CD8-positive, alpha-beta memory T cell (primary cell): ENCODE measurements around the gene RFPL3. TPM values are rescaled to one million over a fixed set of nuclear protein-coding genes. Genes with fewer than 3 reads are reported as not detected.
"Not testable (repeated sequence)": the region's sequence is repeated elsewhere in the genome, so short reads cannot be mapped to it uniquely, and the experiment has no call there.

ENCODE experiments used
- CTCF ChIA-PET: fragments of 350-600 bp; sonication (Branson Sonifier 250); formaldehyde crosslinking; loops from one replicate; lab custom pipeline; 2021; ENCODE audit warnings: antibody characterized with exemption; lab: Charles Lee
- POLR2A ChIA-PET: fragments of 350-600 bp; sonication (Branson Sonifier 250); formaldehyde crosslinking; loops from one replicate; lab custom pipeline; 2021; ENCODE audit warnings: antibody characterized with exemption; lab: Charles Lee
- DNase-seq, 5 donors: peaks; one replicate each; pipeline versions ENCODE4 v3.0.0 to v3.0.0-alpha.2; 2020 to 2022; ENCODE audit warnings: mixed read lengths in 1 of 5
- H3K27ac ChIP-seq: one replicate; pipeline ENCODE4 v1.7.0; 2013; ENCODE audit warnings: low read depth, mild to moderate bottlenecking, low read length, moderate library complexity
- H3K27me3 ChIP-seq: 2 replicates; pipeline ENCODE4 v1.7.0; 2013; ENCODE audit warnings: low read length, mild to moderate bottlenecking; ENCODE audit not compliant: insufficient read depth, poor library complexity, severe bottlenecking
- H3K36me3 ChIP-seq: 2 replicates; pipeline ENCODE4 v1.7.0; 2013; ENCODE audit warnings: mild to moderate bottlenecking, low read length, moderate library complexity; ENCODE audit not compliant: insufficient read depth
- H3K4me1 ChIP-seq: 2 replicates; pipeline ENCODE4 v1.7.0; 2013; ENCODE audit warnings: mild to moderate bottlenecking, low read length, moderate library complexity; ENCODE audit not compliant: insufficient read depth
- H3K4me3 ChIP-seq: 2 replicates; pipeline ENCODE4 v1.7.0; 2013; ENCODE audit warnings: mild to moderate bottlenecking, low read length
- H3K9me3 ChIP-seq: 2 replicates; pipeline ENCODE4 v1.7.0; 2013; ENCODE audit warnings: mild to moderate bottlenecking, low read length
- H3K27ac Mint-ChIP-seq, 8 donors: one replicate each; pipeline ENCODE4 v1.8.0; 2020 to 2021; ENCODE audit warnings: mixed read lengths in 8 of 8, mild to moderate bottlenecking in 6 of 8, inconsistent platforms in 3 of 8, moderate library complexity in 3 of 8
- H3K27me3 Mint-ChIP-seq, 2 donors: one replicate each; pipeline ENCODE4 v1.8.0; 2020 to 2021; ENCODE audit warnings: mixed read lengths in 2 of 2, mild to moderate bottlenecking in 1 of 2, moderate library complexity in 1 of 2
- H3K36me3 Mint-ChIP-seq, 3 donors: one replicate each; pipeline ENCODE4 v1.8.0; 2020 to 2021; ENCODE audit warnings: mixed read lengths in 3 of 3, inconsistent platforms in 1 of 3, mild to moderate bottlenecking in 1 of 3
- H3K4me1 Mint-ChIP-seq, 3 donors: one replicate each; pipeline ENCODE4 v1.8.0; 2020 to 2021; ENCODE audit warnings: mixed read lengths in 3 of 3, inconsistent platforms in 1 of 3, mild to moderate bottlenecking in 1 of 3
- H3K4me3 Mint-ChIP-seq, 7 donors: one replicate each; pipeline ENCODE4 v1.8.0; 2020 to 2021; ENCODE audit warnings: mixed read lengths in 7 of 7, mild to moderate bottlenecking in 6 of 7, moderate library complexity in 4 of 7, inconsistent platforms in 2 of 7
- H3K9me3 Mint-ChIP-seq, 5 donors: one replicate each; pipeline ENCODE4 v1.8.0; 2020 to 2022; ENCODE audit warnings: mixed read lengths in 5 of 5, mild to moderate bottlenecking in 3 of 5, moderate library complexity in 2 of 5, inconsistent platforms in 1 of 5
- polyA plus RNA-seq: library from polyadenylated mRNA; unstranded; fragments of 300-500 nt; fragmentation: Illumina TruSeq; gene quantifications from one replicate; pipeline ENCODE4 v1.2.3, GENCODE V29; 2021
- total RNA-seq, 2 experiments: library from RNA; stranded (reverse); gene quantifications; one replicate each; pipeline ENCODE4 v1.2.3, GENCODE V29; 2021

The RFPL3 gene
- total and polyA plus RNA-seq, 3 experiments from 2014 or later, result not detected

DNA sequence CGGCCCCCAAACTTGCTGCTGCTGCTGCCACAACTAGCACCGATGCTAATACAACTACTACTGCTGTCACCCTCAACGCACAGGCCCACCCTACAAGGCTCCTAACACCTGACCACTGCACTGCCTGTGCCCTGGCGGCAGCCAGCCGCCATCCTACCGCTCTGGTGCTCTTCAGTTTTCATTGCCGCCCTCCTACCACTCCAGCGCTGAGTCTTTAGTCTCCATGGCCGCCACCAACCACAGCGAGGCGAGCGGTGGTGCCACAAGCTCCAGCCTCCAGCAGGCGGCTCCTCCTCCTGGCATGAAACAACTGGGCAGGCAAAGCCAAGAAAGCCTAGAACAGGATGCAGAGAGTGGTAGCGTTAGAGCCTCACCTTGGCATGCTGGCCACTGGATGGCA, 5.0 kb upstream of the RFPL3 start:
- H3K36me3 ChIP-seq, result no peaks in the 10 kb centered on the region
- no peak overlapping the region for H3K4me3 Mint-ChIP-seq
- H3K9me3 ChIP-seq, result no peaks in the 10 kb centered on the region
- H3K4me1 ChIP-seq, result no peaks in the 10 kb centered on the region
- H3K27ac ChIP-seq, result no peak overlapping the region
- POLR2A ChIA-PET, result no interaction called here
- DNase-seq, result no peak
- no peaks in the 10 kb centered on the region for H3K4me1 Mint-ChIP-seq
- H3K9me3 Mint-ChIP-seq, result peaks cover 0 to 2% (median 0%) of the 10 kb centered on the region in 5 donors
- CTCF ChIA-PET, result no interaction called here
- no peaks in the 10 kb centered on the region for H3K36me3 Mint-ChIP-seq
- H3K4me3 ChIP-seq, result no peak overlapping the region
- no peak overlapping the region for H3K27ac Mint-ChIP-seq
- H3K27me3 ChIP-seq, result no peaks in the 10 kb centered on the region
- peaks cover 2 to 4% of the 10 kb centered on the region in 2 donors for H3K27me3 Mint-ChIP-seq

GRCh38 chr22:32353292-32353691, 4.4 kb upstream of the RFPL3 start:
- POLR2A ChIA-PET, result no interaction called here
- Histone ChIP-seq H3K4me1 (no peaks in the 10 kb centered on the region), H3K9me3 (no peaks in the 10 kb centered on the region), H3K27ac (no peak overlapping the region), H3K36me3 (no peaks in the 10 kb centered on the region), H3K27me3 (no peaks in the 10 kb centered on the region), H3K4me3 (no peak overlapping the region)
- Mint-ChIP-seq H3K4me1 (no peaks in the 10 kb centered on the region), H3K27me3 (peaks cover 2 to 4% of the 10 kb centered on the region in 2 donors), H3K4me3 (no peak overlapping the region), H3K27ac (no peak overlapping the region), H3K36me3 (no peaks in the 10 kb centered on the region), H3K9me3 (peaks cover 0 to 2% (median 0%) of the 10 kb centered on the region in 5 donors)
- no peak for DNase-seq
- CTCF ChIA-PET, result no interaction called here

- H3K9me3 ChIP-seq, result no peaks in the 10 kb centered on the region
- H3K4me3 ChIP-seq, result no peak overlapping the region
- ChIA-PET POLR2A (no interaction called here), CTCF (no interaction called here)
- H3K4me1 Mint-ChIP-seq, result no peaks in the 10 kb centered on the region
- no peaks in the 10 kb centered on the region for H3K27me3 ChIP-seq
- H3K4me1 ChIP-seq, result no peaks in the 10 kb centered on the region
- no peaks in the 10 kb centered on the region for H3K36me3 Mint-ChIP-seq
- H3K36me3 ChIP-seq, result no peaks in the 10 kb centered on the region
- H3K27me3 Mint-ChIP-seq, result peaks cover 2 to 4% of the 10 kb centered on the region in 2 donors
- H3K9me3 Mint-ChIP-seq, result peaks cover 0 to 2% (median 0%) of the 10 kb centered on the region in 5 donors
- no peak overlapping the region for H3K27ac ChIP-seq
- DNase-seq, result no peak
- H3K4me3 Mint-ChIP-seq, result peak overlapping the region in 1 of 7 donors; percentile 44
- no peak overlapping the region for H3K27ac Mint-ChIP-seq
These were observed 3.8 kb upstream of the RFPL3 start for GRCh38 chr22:32353840-32354239.

- ChIA-PET POLR2A (no interaction called here), CTCF (interaction anchor here (0.6 kb wide), 1 partner anchor 11 kb away, joined by 3 read pairs; no protein-coding TSS in a partner anchor)
- Histone ChIP-seq H3K9me3 (no peaks in the 10 kb centered on the region), H3K36me3 (no peaks in the 10 kb centered on the region), H3K4me3 (no peak overlapping the region), H3K27ac (no peak overlapping the region), H3K4me1 (no peaks in the 10 kb centered on the region), H3K27me3 (no peaks in the 10 kb centered on the region)
- H3K4me3 Mint-ChIP-seq, result no peak overlapping the region
- H3K9me3 Mint-ChIP-seq, result peaks cover 0 to 2% (median 0%) of the 10 kb centered on the region in 5 donors
- H3K36me3 Mint-ChIP-seq, result no peaks in the 10 kb centered on the region
- DNase-seq, result no peak
- peaks cover 2 to 4% of the 10 kb centered on the region in 2 donors for H3K27me3 Mint-ChIP-seq
- no peaks in the 10 kb centered on the region for H3K4me1 Mint-ChIP-seq
- H3K27ac Mint-ChIP-seq, result peak overlapping the region in 1 of 8 donors; percentile 90
These were observed 3.0 kb upstream of the RFPL3 start for GRCh38 chr22:32354360-32355351.

DNA sequence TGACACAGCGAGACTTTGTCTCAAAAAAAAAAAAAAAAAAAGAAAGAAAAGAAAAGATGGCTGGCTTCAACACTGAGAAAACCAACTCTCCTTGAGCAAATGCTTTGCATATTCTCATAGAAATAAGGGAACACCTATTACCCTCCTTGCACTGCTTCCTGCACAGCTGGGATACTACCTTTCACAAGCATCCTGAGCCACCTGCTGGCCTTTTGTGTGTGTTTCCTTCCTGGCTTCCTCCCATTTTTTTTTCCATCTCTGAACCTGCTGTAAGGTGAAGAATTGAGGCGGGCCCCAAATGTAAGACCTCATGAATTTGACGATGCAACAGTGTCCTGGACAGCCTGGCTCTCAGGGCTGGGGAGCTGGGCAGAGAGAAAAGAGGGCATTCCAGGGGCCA, 1.9 kb upstream of the RFPL3 start:
- H3K27me3 ChIP-seq, result no peaks in the 10 kb centered on the region
- H3K27ac ChIP-seq, result no peak overlapping the region
- no peaks in the 10 kb centered on the region for H3K36me3 ChIP-seq
- H3K4me1 Mint-ChIP-seq, result no peaks in the 10 kb centered on the region
- no peak overlapping the region for H3K4me3 ChIP-seq
- no peak overlapping the region for H3K27ac Mint-ChIP-seq
- peaks cover 0 to 2% (median 0%) of the 10 kb centered on the region in 5 donors for H3K9me3 Mint-ChIP-seq
- no peaks in the 10 kb centered on the region for H3K9me3 ChIP-seq
- POLR2A ChIA-PET, result no interaction called here
- H3K27me3 Mint-ChIP-seq, result peaks cover 2 to 4% of the 10 kb centered on the region in 2 donors
- no peaks in the 10 kb centered on the region for H3K4me1 ChIP-seq
- H3K36me3 Mint-ChIP-seq, result peaks cover 0 to 1% (median 0%) of the 10 kb centered on the region in 3 donors
- DNase-seq, result no peak
- no peak overlapping the region for H3K4me3 Mint-ChIP-seq
- CTCF ChIA-PET, result no interaction called here

DNA sequence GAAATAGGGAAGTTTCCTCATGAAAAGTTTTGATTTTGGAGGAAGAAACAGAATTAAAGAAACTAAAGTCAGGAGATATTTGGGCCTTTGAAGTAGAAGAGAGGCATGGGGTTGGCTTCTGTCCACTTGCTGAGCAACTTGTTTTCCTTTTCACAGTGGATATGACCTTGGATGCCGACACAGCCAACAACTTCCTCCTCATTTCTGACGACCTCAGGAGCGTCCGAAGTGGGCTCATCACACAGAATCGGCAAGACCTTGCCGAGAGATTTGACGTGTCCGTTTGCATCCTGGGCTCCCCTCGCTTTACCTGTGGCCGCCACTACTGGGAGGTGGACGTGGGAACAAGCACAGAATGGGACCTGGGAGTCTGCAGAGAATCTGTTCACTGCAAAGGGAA, 2.4 kb downstream of the RFPL3 start:
- H3K27me3 ChIP-seq, H3K27ac ChIP-seq, H3K9me3 Mint-ChIP-seq, H3K4me3 Mint-ChIP-seq, H3K9me3 ChIP-seq, H3K4me3 ChIP-seq, CTCF ChIA-PET, H3K27me3 Mint-ChIP-seq, H3K4me1 ChIP-seq, H3K4me1 Mint-ChIP-seq, H3K36me3 ChIP-seq, H3K27ac Mint-ChIP-seq, POLR2A ChIA-PET, H3K36me3 Mint-ChIP-seq, DNase-seq: not testable (repeated sequence)

GRCh38 chr22:32361257-32361656, 3.6 kb downstream of the RFPL3 start:
- Histone ChIP-seq H3K27me3 (no peaks in the 10 kb centered on the region), H3K36me3 (no peaks in the 10 kb centered on the region), H3K4me3 (no peak overlapping the region), H3K4me1 (no peaks in the 10 kb centered on the region), H3K27ac (no peak overlapping the region), H3K9me3 (no peaks in the 10 kb centered on the region)
- H3K27me3 Mint-ChIP-seq, result peaks cover 4 to 8% of the 10 kb centered on the region in 2 donors
- H3K4me3 Mint-ChIP-seq, result no peak overlapping the region
- POLR2A ChIA-PET, result no interaction called here
- peaks cover 0 to 3% (median 1%) of the 10 kb centered on the region in 3 donors for H3K36me3 Mint-ChIP-seq
- H3K4me1 Mint-ChIP-seq, result no peaks in the 10 kb centered on the region
- no peak overlapping the region for H3K27ac Mint-ChIP-seq
- no peak for DNase-seq
- CTCF ChIA-PET, result no interaction called here
- no peaks in the 10 kb centered on the region for H3K9me3 Mint-ChIP-seq

DNA sequence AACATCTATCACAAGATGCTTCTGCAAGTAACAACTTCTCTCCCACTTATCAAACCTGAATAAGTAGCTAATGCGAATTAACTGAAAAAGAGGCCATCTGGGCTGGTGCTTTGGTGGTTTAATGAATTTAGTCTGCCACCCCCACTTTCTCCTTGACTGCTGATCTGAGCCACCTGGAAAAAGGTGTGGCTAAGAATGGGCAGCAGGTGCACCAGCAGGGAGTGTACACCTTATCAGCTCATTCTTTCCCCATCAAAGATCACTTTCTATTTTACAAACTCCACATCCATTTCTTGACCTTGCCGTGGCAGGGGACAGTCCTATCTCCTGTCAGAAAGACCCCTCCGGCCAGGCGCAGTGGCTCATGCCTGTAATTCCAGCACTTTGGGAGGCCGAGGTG, 6.5 kb downstream of the RFPL3 start:
- Histone ChIP-seq H3K9me3 (no peaks in the 10 kb centered on the region), H3K4me3 (no peak overlapping the region), H3K27ac (no peak overlapping the region), H3K4me1 (no peaks in the 10 kb centered on the region), H3K36me3 (no peaks in the 10 kb centered on the region), H3K27me3 (no peaks in the 10 kb centered on the region)
- Mint-ChIP-seq H3K27me3 (peaks cover 4 to 8% of the 10 kb centered on the region in 2 donors), H3K27ac (no peak overlapping the region), H3K4me3 (no peak overlapping the region), H3K9me3 (no peaks in the 10 kb centered on the region), H3K4me1 (no peaks in the 10 kb centered on the region), H3K36me3 (peaks cover 0 to 3% (median 1%) of the 10 kb centered on the region in 3 donors)
- POLR2A ChIA-PET, result no interaction called here
- CTCF ChIA-PET, result no interaction called here
- DNase-seq, result no peak
